HG03432 (cell line): ENCODE results near the gene HEMK1.

Source experiments
- ATAC-seq: cut with Tn5 transposase; IDR thresholded peaks from one replicate; pipeline ENCODE4 v1.9.1; 2021; ENCODE audit warnings: mild to moderate bottlenecking, moderate library complexity; ENCODE audit not compliant: unreplicated experiment

Gene HEMK1

DNA sequence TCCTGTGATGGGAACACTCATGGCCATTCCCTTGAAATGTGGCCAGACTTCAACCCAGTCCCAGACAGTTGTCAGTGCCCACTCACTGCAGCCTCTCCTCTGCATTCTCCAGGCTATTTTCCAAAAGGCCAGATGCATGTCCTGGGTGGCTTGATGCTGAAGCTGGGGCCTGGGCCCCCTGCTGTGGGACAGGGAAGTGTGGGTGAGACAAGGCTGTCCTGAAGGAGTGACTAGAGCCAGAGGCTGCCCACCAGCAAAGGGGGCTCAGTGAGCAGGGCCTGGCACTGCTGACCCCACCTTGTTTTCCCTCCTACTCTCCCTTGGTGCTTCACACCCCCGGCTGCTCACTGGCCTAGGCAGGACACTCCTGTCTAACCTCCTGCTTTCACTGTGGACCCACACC is 30.4 kb downstream of the HEMK1 start:
- no peak for ATAC-seq

DNA sequence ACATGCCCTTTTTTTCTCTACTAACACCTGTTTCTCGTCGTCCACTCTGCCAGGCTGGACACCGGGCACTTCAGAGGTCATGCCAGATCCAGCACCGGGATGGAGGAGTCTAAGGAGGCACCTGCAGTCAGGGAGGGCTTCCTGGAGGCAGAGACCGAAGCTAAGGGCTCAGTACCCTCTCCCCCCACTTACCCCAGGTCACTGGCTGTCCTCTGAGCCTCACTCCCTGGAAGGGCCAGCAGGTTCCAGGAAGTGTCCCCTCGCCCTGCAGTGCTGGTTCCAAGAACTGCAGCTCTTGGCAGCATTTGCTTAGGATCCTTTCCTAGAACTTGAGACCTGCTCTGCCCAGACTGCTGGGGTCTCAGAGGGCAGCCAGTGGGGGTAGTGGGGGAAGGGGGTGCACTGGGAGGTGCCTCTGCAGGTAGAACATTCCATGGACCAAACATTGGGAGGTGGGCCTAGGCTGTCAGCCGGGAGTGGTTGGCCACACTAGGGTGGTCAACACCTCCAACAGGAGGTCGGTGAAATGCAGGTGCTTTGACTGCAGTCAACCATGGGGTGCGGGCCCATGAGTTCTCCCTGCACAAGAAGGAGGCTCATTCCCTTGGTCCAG is 30.9 kb downstream of the HEMK1 start:
- no peak for ATAC-seq

DNA sequence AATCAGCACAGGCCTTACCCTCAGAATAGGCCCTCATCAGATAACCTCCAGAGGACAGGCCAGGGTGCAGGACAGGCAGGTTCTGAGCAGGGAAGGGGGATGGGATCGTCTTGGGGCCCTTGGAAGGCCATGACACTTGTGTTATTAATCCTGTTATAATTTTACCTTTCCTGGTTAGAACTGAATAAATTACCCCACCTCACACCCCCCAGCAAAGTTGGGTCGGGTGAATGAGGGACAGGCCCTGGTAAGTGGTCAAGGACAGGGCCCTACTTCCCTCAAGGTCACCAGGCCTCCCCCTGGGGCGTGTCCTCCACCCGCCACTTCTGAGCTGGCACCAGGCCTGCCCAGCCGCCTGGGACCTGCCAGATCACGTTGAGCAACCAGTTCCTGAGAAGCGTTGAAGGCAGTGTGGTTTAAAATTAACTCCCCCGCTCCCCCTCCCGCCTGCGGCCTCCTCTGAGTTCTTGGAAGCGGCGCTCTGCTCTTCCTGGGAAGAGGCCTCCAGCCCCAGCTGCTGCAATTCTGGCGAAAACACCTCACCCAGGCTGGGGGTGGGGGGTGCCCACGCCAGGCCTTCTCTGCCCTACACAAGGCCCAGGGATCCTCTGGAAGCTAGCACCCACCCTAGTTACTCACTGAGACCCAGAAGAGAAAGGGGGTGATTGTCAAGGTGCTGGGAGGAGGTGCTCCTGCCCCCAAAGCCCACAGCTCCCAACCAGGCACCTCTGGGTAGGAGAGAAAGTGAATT is 31.7 kb downstream of the HEMK1 start:
- peak; percentile 75 for ATAC-seq

DNA sequence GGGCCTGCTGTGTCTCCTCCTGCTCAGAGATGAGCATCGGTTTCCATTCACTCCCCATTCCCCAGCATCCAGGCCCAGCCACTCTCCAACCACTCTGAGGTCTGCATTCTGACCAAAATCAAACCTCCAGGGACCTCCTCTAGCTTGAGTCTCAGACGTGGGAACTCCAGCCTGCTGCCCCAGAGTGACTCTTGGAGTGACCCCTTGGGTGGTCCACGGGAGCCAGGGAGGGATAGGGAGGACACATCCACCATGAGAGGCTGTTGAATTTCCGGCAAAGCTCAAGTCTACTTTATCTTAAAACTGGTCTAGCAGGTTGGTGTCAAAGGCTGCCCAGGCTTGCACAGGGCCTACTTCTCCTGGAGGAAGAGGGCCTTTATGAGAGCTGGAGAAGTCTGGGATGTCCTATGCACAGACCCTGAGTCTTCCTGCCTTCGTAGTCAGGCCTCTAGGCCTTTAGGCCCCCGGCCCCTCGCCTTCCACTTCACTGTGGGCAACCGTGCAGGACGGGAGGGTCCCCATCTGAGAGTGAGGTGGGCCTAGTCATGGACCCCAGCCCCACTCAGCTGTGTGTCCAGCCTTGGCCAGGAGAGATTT is 33.4 kb downstream of the HEMK1 start:
- ATAC-seq: no peak

DNA sequence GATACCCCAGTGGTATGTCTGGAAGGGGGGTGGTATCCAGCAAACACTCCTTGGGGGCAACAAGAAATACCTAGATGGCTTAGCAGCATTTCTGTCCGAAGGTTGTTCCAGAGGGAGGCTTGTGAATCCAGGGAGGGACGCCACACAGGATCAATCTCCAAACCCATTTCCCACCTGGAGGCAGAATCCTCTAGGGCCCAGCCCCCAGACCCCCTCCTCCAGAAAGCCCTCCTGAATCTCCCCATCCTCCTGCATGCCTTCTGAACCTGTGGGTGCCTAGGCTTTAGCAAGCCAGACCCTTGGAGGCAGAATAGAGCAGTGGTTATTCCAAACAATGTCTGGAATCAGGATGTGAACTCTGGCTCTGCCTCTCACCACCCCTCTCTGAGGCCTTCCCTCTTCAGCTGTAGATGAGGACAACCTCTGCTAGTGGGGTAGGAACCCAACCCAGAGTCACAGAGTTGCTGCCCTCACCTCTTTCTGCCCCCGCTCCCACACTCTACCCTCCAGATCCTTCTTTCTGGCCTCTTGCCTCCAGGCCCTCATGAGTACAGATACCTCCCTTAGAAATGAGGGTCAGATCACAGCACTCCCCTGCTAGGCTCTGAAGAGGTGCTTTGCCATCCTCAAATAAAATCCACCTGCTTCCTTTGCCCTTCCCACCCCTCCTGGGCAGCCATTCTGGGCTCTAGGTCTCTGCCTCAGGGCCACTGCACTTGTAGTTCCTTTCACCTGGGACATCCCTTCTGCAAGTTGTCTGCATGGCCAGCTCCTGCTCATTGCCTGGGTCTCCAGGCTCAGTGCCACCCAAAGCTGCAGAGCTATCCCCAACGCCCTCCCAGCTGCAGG is 34.2 kb downstream of the HEMK1 start:
- no peak for ATAC-seq

DNA sequence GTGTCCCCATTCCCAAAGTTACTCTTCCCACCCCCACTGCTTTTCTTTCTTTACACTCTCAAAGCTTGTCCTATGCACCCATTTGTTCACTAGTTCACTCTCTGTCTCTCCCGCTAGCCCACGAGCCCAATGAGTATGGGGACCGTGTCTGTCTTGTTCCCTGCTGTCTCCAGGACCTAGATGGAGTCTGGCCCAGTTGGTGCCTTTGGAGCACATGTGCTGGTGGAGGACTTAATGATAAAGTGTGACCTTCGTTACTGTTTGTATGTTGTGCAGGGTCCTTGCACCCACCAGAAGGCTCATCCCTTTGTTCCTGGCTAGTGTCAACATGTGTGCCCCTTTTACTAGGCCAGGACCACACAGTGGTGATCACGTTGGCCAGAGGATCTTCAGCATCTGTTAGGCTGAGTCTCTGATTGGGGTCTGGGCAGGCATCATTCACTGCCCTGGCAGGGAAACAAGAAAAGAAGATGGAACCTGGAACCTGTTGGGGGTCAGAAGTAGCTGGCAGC is 34.8 kb downstream of the HEMK1 start:
- ATAC-seq: no peak

DNA sequence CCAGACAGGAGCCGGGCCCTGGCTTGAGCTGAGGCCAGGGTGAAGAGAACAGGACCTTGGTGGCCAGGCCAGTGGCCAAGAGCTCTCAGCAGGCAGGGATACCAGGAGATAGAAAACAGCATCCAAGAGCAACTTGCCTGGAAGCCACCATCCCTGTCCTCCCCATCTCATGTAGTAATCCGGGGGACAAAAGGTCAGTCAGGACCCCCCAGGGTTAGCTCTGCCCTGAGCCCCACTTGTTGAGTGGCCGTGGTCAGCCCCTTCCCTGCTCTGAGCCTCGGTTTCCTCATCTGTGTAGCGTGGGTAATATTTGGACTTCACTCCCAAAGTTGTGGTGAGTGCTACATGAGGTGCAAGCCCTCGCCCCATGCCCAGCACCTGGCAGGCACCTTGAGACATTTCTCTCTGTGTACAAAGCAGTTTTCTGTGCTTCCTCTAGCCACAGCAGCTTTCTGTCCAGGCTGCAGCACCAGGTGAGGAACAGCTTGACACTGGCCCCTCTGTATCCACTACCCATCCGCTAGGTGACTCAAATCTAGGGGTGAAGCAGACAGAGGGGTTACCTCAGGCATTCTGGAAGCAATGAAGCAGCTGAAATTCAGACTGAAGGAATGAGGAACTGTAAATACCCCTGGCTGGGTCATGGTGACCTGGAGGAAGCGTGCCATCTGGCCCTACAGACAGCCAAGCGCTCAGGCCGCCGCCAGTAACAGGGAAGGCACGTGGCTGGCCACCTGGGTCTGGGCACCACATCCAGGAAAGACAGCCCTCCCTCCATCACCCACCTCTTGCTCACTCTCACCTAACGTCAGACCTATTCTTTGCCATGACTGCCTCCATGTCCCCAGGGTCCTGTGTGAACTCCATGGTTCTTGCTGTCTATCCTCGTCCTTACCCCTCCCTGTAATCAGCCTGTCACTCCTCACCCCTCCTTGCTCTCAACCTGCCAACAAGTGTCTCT is 35.6 kb downstream of the HEMK1 start:
- no peak for ATAC-seq

DNA sequence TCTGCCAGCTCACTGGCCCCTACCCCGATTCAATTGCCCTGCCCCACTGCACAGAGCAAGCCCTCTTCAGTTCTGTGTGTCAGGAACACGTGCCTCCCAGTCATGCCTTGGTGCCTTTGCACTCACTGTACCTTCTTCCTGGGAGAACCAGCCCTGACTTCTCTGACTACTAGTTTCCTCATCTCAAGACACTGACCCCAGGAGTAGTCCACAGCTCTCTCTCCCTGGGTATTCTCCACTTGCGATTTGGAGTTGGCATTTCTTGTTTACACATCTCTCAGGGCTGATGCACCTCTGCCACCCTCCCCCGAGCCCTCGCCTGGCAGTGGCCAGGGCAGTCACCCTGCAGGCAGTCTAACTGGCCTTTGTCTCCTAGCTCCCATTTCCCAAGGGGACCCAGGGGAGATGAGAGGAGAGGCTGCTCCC is 36.6 kb downstream of the HEMK1 start:
- no peak for ATAC-seq

DNA sequence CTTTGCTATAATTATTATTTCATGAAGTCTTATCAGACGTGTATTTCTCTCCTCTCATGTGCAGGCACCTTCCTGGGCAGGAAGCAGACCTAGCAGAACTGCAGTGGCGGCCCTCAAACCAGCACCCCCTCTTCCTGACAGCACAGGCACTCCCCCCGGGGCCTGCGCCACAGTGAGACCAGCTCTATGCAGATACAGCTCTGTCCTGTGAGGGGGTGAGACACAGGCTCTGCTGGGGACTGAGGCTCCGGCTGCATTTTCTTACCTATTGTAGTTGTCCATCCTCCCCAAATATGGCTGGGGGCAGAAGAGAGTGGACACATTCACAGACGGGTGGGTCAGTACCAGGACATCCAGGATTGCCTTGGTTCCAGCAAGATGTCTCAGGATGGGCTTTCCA is 37.3 kb downstream of the HEMK1 start:
- no peak for ATAC-seq

DNA sequence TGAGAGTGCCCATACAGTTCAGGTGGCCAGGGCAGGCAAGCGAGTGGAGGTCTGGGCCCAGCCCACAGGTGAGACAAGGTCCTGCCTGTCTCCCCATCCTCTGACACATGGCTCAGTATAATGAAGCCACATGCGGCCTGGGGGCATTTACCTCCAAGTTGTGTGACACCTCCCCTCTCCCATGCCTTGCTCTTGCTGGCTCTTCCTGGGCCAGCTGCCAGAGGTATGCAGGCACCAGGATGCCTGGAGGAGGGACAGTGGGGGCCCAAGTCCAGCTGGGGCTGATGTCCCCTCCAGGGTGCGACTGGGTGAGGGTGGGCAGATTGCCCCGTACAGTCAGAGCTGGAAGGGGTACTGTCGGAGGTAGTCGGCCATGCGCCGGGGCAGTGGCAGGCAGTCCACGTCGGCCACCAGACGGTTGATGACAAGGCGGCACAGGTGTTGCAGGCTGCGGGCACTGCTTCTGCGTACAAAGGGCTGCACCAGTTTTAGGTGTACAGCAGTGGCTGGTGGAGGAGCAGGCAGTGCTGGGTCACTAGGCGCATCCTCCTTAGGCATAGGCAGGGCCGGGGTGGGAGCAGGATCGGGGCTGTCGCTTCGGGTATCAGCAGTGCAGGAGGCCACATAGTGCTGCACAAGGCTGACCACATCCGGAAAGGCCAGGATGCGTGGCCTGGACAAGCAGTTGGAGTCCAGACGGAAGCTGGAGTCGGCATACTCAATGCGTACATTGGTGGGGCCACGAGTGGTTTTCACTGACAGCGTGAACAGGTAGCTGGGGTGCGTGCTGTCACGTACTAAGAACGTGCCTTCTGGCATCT is 38.2 kb downstream of the HEMK1 start:
- ATAC-seq: no peak

DNA sequence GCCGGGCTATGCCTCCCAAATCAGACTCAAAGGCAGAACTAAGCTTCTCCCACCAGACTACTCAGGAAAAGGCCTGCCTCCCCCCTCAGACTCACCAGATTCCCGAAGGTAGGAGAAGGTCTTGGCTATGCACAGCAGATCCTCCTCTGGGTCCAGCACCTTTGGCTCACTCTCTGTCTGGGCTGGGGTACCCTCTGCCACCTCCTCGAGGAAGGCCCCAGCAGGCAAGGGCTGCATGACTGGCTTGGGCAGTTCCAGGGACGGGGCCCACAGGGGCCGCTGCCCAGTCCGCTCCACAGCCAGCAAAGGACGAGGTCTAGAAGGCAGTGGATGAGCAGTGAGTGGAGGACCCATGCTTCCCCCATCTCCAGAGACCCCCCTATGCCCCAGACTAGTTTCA is 39.0 kb downstream of the HEMK1 start:
- ATAC-seq: no peak

DNA sequence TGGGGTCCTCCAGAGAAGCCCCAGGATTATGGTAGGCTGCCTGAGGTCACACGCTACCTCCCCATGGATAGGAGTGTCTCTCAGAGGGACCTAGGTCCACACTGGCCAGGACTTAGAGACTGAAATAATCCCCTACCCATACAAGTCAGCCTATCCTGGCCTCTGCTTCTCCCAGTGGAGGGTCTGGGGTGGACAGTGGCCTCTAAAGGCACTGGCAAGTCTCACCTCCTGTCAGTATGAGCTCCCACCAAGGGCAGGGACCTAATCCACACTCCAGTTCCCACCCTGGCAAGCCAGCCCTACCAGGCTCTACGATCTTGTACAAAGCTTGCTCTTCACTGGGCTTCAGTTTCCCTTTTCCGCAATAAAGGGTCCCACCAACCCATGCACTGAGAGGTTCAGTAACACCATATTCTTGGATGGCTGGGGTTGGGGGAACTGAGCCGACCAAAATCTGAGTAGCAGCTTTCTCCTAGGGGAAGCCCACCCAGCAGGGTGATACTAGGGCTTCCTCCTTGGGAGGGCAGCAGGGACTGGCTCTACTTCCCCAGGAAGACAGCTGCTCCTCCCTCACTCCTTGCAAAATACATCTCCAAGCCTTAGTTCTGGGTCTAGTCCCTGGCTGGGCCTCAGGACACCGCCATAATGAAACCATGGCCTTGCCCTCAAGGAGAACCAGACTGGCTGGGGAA is 39.9 kb downstream of the HEMK1 start:
- no peak for ATAC-seq

DNA sequence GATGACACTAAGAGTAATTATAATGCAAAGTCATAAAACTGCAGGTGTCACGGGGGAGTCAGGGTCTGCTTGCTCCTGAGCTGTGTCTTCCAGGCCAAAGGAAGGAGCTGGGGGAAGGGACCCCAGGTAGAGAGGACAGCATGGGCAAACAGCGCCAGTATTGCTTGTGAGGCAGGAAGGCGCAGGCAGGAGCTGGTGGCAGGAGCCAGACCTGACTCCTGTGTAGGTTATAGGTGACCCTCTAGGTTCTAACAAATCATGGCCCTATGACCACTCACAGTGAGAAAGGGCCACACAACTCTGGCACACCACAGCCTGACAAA is 40.4 kb downstream of the HEMK1 start:
- ATAC-seq: no peak

DNA sequence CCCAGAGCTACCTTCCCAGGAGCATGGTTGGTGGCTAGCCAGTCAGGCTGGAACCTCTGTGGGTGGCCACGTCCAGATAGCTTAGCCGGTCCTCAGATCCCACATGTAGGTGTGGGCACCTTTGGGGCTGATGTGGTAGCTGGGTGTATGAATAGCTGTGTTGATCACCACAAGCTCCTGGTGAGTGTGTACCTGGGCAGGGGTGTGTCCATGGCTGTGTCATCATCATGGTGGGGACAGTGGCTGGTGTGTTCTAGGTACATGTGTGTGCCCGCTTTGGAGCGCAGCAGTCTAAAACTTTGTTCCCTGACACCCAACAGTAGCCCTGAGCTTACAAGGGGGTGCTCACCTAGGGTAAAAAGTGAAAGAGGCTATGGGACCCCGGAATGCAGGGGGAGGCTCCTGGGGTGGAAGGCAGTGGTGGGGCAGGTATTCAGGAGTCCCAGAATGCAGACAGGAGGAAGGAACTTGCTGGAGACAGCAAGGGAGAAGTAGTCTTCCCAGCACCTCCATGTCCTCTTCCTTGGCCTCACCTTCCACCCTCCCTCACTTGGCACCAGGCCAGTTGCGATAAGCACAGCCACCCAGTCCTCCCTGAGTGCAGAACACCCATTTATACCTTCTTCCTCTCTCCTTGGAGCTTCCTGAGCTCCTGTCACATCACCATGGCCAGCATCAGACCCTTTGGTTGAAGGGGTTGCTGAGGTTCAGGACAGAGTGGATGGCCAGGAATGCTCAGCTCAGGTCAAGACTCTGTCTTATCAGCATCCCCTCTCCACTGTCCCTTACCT is 41.1 kb downstream of the HEMK1 start:
- ATAC-seq: no peak

DNA sequence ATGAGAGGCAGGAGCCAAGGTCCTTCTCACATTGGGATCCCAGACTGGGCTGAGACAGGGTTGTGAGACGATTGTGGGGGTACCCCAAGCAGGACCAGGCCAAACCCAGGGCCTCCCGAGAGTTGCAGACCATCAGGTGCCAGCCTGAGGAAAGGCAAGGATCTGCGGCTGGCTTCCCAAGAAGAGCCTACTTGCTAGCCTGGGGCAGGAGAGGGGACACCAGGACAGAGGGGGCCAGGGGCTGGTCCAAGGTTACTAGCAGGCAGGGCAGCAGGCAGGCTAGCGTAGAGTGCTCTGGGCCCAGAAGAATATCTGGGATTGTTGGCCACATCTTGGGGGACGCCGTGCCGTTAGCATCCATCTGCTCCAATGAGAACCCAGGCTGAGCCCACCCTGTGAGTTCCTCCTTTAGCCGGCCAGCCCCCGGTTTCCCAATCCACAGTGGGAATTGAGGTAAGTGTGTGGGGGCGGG is 41.7 kb downstream of the HEMK1 start:
- ATAC-seq: no peak

DNA sequence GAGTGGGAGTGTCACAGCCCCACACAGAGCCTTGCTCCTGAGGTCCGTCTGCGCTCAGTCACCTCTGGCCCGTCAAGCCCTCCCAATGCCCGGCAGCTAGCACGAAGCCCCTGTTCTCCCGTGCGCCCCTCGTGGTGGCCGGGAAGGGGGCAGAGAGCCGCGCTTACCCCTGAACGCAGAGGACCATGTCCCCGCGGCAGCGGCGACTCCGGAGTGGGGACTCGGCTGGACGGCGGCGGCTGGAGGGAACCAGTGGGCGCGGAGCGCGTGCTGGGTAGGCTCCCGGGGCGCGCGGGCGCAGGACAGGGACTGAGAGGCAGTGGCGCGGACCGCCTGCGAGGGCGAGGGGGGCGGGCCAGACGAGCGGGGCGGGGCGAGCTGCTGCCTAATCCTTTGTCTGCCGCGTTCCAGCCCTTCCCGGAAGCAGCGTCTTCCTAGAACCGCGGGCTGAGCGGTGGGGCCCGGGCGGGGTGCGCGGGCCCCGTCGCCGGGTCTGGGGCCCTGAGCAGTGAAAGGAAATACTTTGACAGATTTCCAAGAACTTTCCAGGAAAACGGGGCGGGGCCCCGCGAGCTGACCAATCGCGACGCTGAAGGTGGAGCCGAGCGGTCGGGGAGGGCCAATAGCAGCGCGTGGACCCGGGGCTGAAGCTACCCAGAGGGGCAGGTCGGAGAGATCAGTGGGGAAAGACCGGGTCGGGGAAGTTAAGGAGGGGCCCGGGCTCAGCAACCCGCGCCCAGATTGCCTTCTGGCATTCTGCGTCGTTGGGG is 42.3 kb downstream of the HEMK1 start, which contains the start of gene CISH:
CISH (minus strand) TSS at position 311 of the 770 bp plus-strand sequence; CDS start at position 187, 124 bp downstream.
- ATAC-seq: peak; percentile 80
